H1 (cell line): Measurements from ENCODE around the gene REPS2. TPM values are rescaled to one million over a fixed set of nuclear protein-coding genes. Genes with fewer than 3 reads are reported as not detected.

Experiments used
- CTCF ChIA-PET: fragments of 300-600 bp; sonication (Branson Sonifier 250); formaldehyde crosslinking; loops from one replicate; lab custom pipeline; 2021; ENCODE audit not compliant: partially characterized antibody; lab: Charles Lee
- POLR2A ChIA-PET: fragments of 300-600 bp; sonication (Branson Sonifier 250); formaldehyde crosslinking; loops from one replicate; lab custom pipeline; 2021; ENCODE audit warnings: inconsistent platforms; ENCODE audit not compliant: partially characterized antibody; lab: Charles Lee
- DNase-seq, 2 experiments: peaks; one replicate each; pipeline versions ENCODE4 v3.0.0 to v3.0.0-alpha.2; 2010 to 2022; ENCODE audit warnings: low spot score in 2 of 2, low read depth in 1 of 2, mixed read lengths in 1 of 2
- FAIRE-seq: peaks from 2 replicates; lab custom pipeline; 2011; peaks lifted over from hg19 to GRCh38; lab: Jason Lieb, UNC
- H2AFZ ChIP-seq: 2 replicates; pipeline ENCODE4 v1.8.1; 2012; ENCODE audit warnings: low read length, inconsistent platforms
- H2AK5ac ChIP-seq: 2 replicates; pipeline ENCODE4 v1.6.1; 2013; ENCODE audit warnings: low read depth, low read length
- H2BK120ac ChIP-seq: replicated peaks from 2 replicates; pipeline ENCODE3; 2013; ENCODE audit warnings: low read depth, low read length, inconsistent platforms
- H2BK12ac ChIP-seq: 2 replicates; pipeline ENCODE4 v1.6.1; 2013; ENCODE audit warnings: low read depth, low read length
- H2BK15ac ChIP-seq: 2 replicates; pipeline ENCODE4 v1.6.1; 2013; ENCODE audit warnings: low read length
- H2BK20ac ChIP-seq: 2 replicates; pipeline ENCODE4 v1.6.1; 2013; ENCODE audit warnings: low read length
- H2BK5ac ChIP-seq: 2 replicates; pipeline ENCODE4 v1.6.1; 2013; ENCODE audit warnings: low read depth, low read length
- H3K14ac ChIP-seq: 2 replicates; pipeline ENCODE4 v1.6.1; 2013; ENCODE audit warnings: inconsistent platforms; ENCODE audit not compliant: insufficient read length
- H3K18ac ChIP-seq: 2 replicates; pipeline ENCODE4 v1.6.1; 2013; ENCODE audit warnings: low read length; ENCODE audit errors: extremely low read depth
- H3K23ac ChIP-seq: 2 replicates; pipeline ENCODE4 v1.6.1; 2013; ENCODE audit warnings: inconsistent platforms; ENCODE audit not compliant: insufficient read length
- H3K23me2 ChIP-seq: 2 replicates; pipeline ENCODE4 v1.6.1; 2013; ENCODE audit warnings: low read depth, low read length
- H3K27ac ChIP-seq: 2 replicates; pipeline ENCODE4 v1.6.1; 2011; ENCODE audit warnings: low read depth, low read length, inconsistent platforms
- H3K27me3 ChIP-seq, 4 experiments: replicated peaks in 1 of 4; 1 replicate in 1 of 4; 2 replicates in 3 of 4; pipeline versions ENCODE4 v1.6.1 to v1.8.1; 2011 to 2013; ENCODE audit warnings: low read length in 3 of 4, mild to moderate bottlenecking in 3 of 4, inconsistent platforms in 2 of 4, mixed read lengths in 2 of 4, moderate library complexity in 1 of 4; ENCODE audit not compliant: control insufficient read depth in 3 of 4, insufficient read depth in 3 of 4; ENCODE audit errors: extremely low read depth in 1 of 4
- H3K36me3 ChIP-seq, 4 experiments: 2 replicates each; pipeline versions ENCODE4 v1.6.1 to v1.8.1; 2011 to 2013; ENCODE audit warnings: mild to moderate bottlenecking in 4 of 4, low read length in 3 of 4, moderate library complexity in 2 of 4, control low read depth in 1 of 4, inconsistent platforms in 1 of 4; ENCODE audit not compliant: insufficient read depth in 4 of 4, control insufficient read depth in 2 of 4
- H3K4ac ChIP-seq: replicated peaks from 2 replicates; pipeline ENCODE3; 2013; ENCODE audit warnings: low read length, low read depth, mixed read lengths, inconsistent platforms; ENCODE audit not compliant: insufficient read length
- H3K4me1 ChIP-seq, 4 experiments: replicated peaks in 1 of 4; 1 replicate in 1 of 4; 2 replicates in 3 of 4; pipeline versions ENCODE4 v1.6.1 to v1.8.1; 2011 to 2013; ENCODE audit warnings: low read length in 3 of 4, inconsistent platforms in 2 of 4, mixed read lengths in 1 of 4; ENCODE audit not compliant: insufficient read depth in 4 of 4, control insufficient read depth in 3 of 4
- H3K4me2 ChIP-seq, 2 experiments: 2 replicates each; pipeline versions ENCODE4 v1.6.1 to v1.8.1; 2011 to 2013; ENCODE audit warnings: low read depth in 2 of 2, low read length in 2 of 2, control low read depth in 1 of 2, inconsistent platforms in 1 of 2, mild to moderate bottlenecking in 1 of 2; ENCODE audit not compliant: insufficient read depth in 1 of 2
- H3K4me3 ChIP-seq, 4 experiments: fragments of 200-600, 300-600 bp in 1 of 4; sonication (generic), shearing (Covaris generic), sonication (Bioruptor Twin) in 1 of 4; 2 replicates each; pipeline versions ENCODE4 v1.5.1 to v1.8.1; 2011 to 2016; ENCODE audit warnings: low read length in 4 of 4, low read depth in 3 of 4, control low read depth in 2 of 4, inconsistent platforms in 2 of 4, mild to moderate bottlenecking in 2 of 4, mixed read lengths in 1 of 4, moderate library complexity in 1 of 4; ENCODE audit not compliant: insufficient read depth in 2 of 4; ENCODE audit errors: extremely low read depth in 1 of 4
- H3K56ac ChIP-seq: replicated peaks from 2 replicates; pipeline ENCODE3; 2013; ENCODE audit warnings: low read depth, mild to moderate bottlenecking, mixed read lengths, low read length, inconsistent platforms; ENCODE audit not compliant: insufficient read length
- H3K79me1 ChIP-seq: 2 replicates; pipeline ENCODE4 v1.6.1; 2013; ENCODE audit warnings: low read depth, low read length, control low read depth
- H3K79me2 ChIP-seq, 2 experiments: 2 replicates each; pipeline versions ENCODE4 v1.6.1 to v1.8.1; 2012 to 2013; ENCODE audit warnings: low read length in 2 of 2, mild to moderate bottlenecking in 2 of 2, inconsistent platforms in 1 of 2; ENCODE audit not compliant: insufficient read depth in 2 of 2, control insufficient read depth in 1 of 2
- H3K9ac ChIP-seq, 4 experiments: replicated peaks in 1 of 4; 1 replicate in 1 of 4; 2 replicates in 3 of 4; pipeline versions ENCODE4 v1.6.1 to v1.8.1; 2011 to 2013; ENCODE audit warnings: low read depth in 3 of 4, low read length in 3 of 4, control low read depth in 2 of 4, mild to moderate bottlenecking in 2 of 4, moderate library complexity in 2 of 4, inconsistent platforms in 1 of 4; ENCODE audit errors: extremely low read depth in 1 of 4
- H3K9me3 ChIP-seq, 2 experiments: 2 replicates each; pipeline versions ENCODE4 v1.6.1 to v1.8.1; 2012 to 2013; ENCODE audit warnings: mild to moderate bottlenecking in 2 of 2, moderate library complexity in 2 of 2, control low read depth in 1 of 2, inconsistent platforms in 1 of 2, low read depth in 1 of 2, low read length in 1 of 2, mixed read lengths in 1 of 2; ENCODE audit not compliant: insufficient read depth in 2 of 2
- H4K20me1 ChIP-seq, 2 experiments: replicated peaks in 1 of 2; 2 replicates each; pipeline versions ENCODE3 to v1.8.1; 2011 to 2013; ENCODE audit warnings: inconsistent platforms in 2 of 2, low read length in 2 of 2, mild to moderate bottlenecking in 1 of 2; ENCODE audit not compliant: insufficient read depth in 2 of 2, control insufficient read depth in 1 of 2
- H4K5ac ChIP-seq: 2 replicates; pipeline ENCODE4 v1.6.1; 2013; ENCODE audit warnings: low read length, low read depth, mixed read lengths, inconsistent platforms; ENCODE audit not compliant: insufficient read length
- H4K8ac ChIP-seq: 2 replicates; pipeline ENCODE4 v1.8.0; 2013; ENCODE audit warnings: mild to moderate bottlenecking, moderate library complexity, low read length, inconsistent platforms; ENCODE audit not compliant: insufficient read depth; ENCODE audit errors: extremely low read depth
- H4K91ac ChIP-seq: replicated peaks from 2 replicates; pipeline ENCODE3; 2013; ENCODE audit warnings: low read length, mixed read lengths, inconsistent platforms; ENCODE audit not compliant: insufficient read length
- KDM1A ChIP-seq: fragments of 200-600, 300-600 bp; sonication (generic); IDR thresholded peaks from 2 replicates; pipeline ENCODE4 v1.7.1; 2016; ENCODE audit warnings: mild to moderate bottlenecking, low read length, borderline replicate concordance
- MAX ChIP-seq: IDR thresholded peaks from 2 replicates; pipeline ENCODE4 v1.6.1; 2012; ENCODE audit warnings: inconsistent platforms
- RNF2 ChIP-seq: fragments of 200-900, 300-1000 bp; sonication (generic); IDR thresholded peaks from 2 replicates; pipeline ENCODE4 v1.7.1; 2016; ENCODE audit warnings: borderline replicate concordance, low read depth, mild to moderate bottlenecking, antibody characterized with exemption, low read length; ENCODE audit not compliant: poor library complexity, severe bottlenecking; ENCODE audit errors: missing control alignments
- ZNF274 ChIP-seq: IDR thresholded peaks from 2 replicates; pipeline ENCODE4 v1.7.0; 2012; ENCODE audit warnings: low read length, borderline replicate concordance; ENCODE audit errors: extremely low read depth
- WGBS, 2 experiments: shearing (Covaris generic) in 1 of 2; methylation state at CpG; one replicate each; pipeline versions ENCODE4 v1.1.6 to v1.1.7; 2013 to 2015; ENCODE audit warnings: low lambda C conversion rate in 2 of 2, mixed read lengths in 2 of 2, inconsistent platforms in 1 of 2, low coverage in 1 of 2, missing lambda C conversion rate in 1 of 2; ENCODE audit not compliant: insufficient replicate concordance in 2 of 2, insufficient coverage in 1 of 2, insufficient read length in 1 of 2; ENCODE audit errors: extremely low coverage in 1 of 2, missing lambda C conversion rate in 1 of 2; 5-methylcytosine and 5-hydroxymethylcytosine counted together
- polyA plus RNA-seq, 7 experiments: library from polyadenylated mRNA; depleted of rRNA in 3 of 7; stranded (reverse) in 5 of 7; unstranded in 2 of 7; fragments of >200 nt in 5 of 7; fragments of 200-250 nt in 2 of 7; gene quantifications; 1 replicate in 5 of 7; 2 replicates in 1 of 7; 4 replicates in 1 of 7; pipeline versions ENCODE4 v1.2.1 to v1.2.3, GENCODE V29; 2011 to 2013; ENCODE audit warnings: missing spikeins in 2 of 7, mixed read lengths in 2 of 7
- total RNA-seq: library from RNA; stranded (reverse); fragmentation: NEBNext Ultra II Directional; extraction: Animal tissue kit (Norgen Biotek cat#: 25700); gene quantifications from 2 replicates; pipeline ENCODE4 v1.2.1, GENCODE V29; 2021

REPS2 gene
- total and polyA plus RNA-seq, 2 of the 8 experiments (the other 6 are each of a cell fraction or from before 2014, with no cell fraction given): 0.79 to 4.3 TPM

GRCh38 chrX:17020356-17020755 lies 73.9 kb downstream of the REPS2 start:
- H3K4me1 ChIP-seq: no peaks in the 10 kb centered on the region
- H3K18ac ChIP-seq: no peak overlapping the region
- 90% methylated on average over 2 of the region's 2 CpGs; no CpG with 5 or more reads in 1 of the 2 experiments for WGBS, 2 experiments
- H3K9me3 ChIP-seq: no peaks in the 10 kb centered on the region
- H3K56ac ChIP-seq: no peak overlapping the region
- no peaks in the 10 kb centered on the region for H3K79me1 ChIP-seq
- no peak overlapping the region for H3K4me3 ChIP-seq
- no peak overlapping the region for H2BK120ac ChIP-seq
- H3K23me2 ChIP-seq: no peaks in the 10 kb centered on the region
- H4K5ac ChIP-seq: no peak overlapping the region
- no peak for FAIRE-seq
- no peak overlapping the region for H3K4ac ChIP-seq
- POLR2A ChIA-PET: no interaction called here
- no peak overlapping the region for H4K8ac ChIP-seq
- no peak overlapping the region for H3K9ac ChIP-seq
- no peak overlapping the region for H2BK15ac ChIP-seq
- no peak overlapping the region for H3K23ac ChIP-seq
- no peak overlapping the region for H3K4me2 ChIP-seq
- no peak overlapping the region for H4K91ac ChIP-seq
- CTCF ChIA-PET: interaction anchor here (0.8 to 1.2 kb wide), 3 partner anchors 26 to 137 kb away, joined by 3 to 4 read pairs (median 3); no protein-coding TSS in a partner anchor
- no peaks in the 10 kb centered on the region for H3K27me3 ChIP-seq
- H3K79me2 ChIP-seq: no peaks in the 10 kb centered on the region
- H3K14ac ChIP-seq: no peak overlapping the region
- H2AK5ac ChIP-seq: no peak overlapping the region
- H2BK20ac ChIP-seq: no peak overlapping the region
- H2BK12ac ChIP-seq: no peak overlapping the region
- no peak overlapping the region for H3K27ac ChIP-seq
- H2AFZ ChIP-seq: no peak overlapping the region
- H4K20me1 ChIP-seq: no peaks in the 10 kb centered on the region
- H2BK5ac ChIP-seq: no peak overlapping the region
- no peak for DNase-seq
- TF ChIP-seq KDM1A (no peak), RNF2 (no peak), ZNF274 (no peak), MAX (no peak)
- H3K36me3 ChIP-seq: no peaks in the 10 kb centered on the region
